Panc1 (cell line): ENCODE results near the gene STK32C. TPM values are rescaled to one million over a fixed set of nuclear protein-coding genes. Genes with fewer than 3 reads are reported as not detected.

Experiments
- ATAC-seq: fragments of 200-7000 bp; cut with Tn5 transposase; 2 replicates; pipeline ENCODE4 v1.9.1; 2020; ENCODE audit warnings: mild to moderate bottlenecking, moderate library complexity
- BruUV-seq: library from RNA; stranded (reverse); fragments of 400-500 nt; replicated peaks from 2 replicates; lab custom pipeline; 2021; lab: Mats Ljungman, UMichigan
- CTCF ChIA-PET: fragments of 300-600 bp; sonication (Branson Sonifier 250); formaldehyde crosslinking; loops from one replicate; lab custom pipeline; 2022; ENCODE audit warnings: antibody characterized with exemption; lab: Charles Lee
- POLR2A ChIA-PET: fragments of 300-600 bp; sonication (Branson Sonifier 250); formaldehyde crosslinking; loops from one replicate; lab custom pipeline; 2022; ENCODE audit warnings: antibody characterized with exemption; lab: Charles Lee
- DNase-seq: peaks from one replicate; pipeline ENCODE4 v3.0.0-alpha.2; 2010; ENCODE audit warnings: low read depth, low spot score
- H3K27ac ChIP-seq: 2 replicates; pipeline ENCODE4 v1.5.1; 2011; ENCODE audit warnings: mild to moderate bottlenecking, low read length, inconsistent platforms
- H3K27me3 ChIP-seq: fragments of 200-500 bp; sonication (Bioruptor generic); 2 replicates; pipeline ENCODE4 v1.6.0; 2014; ENCODE audit warnings: low read length, inconsistent platforms; ENCODE audit not compliant: control insufficient read depth, insufficient read depth
- H3K36me3 ChIP-seq: fragments of 200-500 bp; sonication (Bioruptor generic); 2 replicates; pipeline ENCODE4 v1.5.1; 2014; ENCODE audit warnings: inconsistent platforms, mild to moderate bottlenecking, low read length, moderate library complexity; ENCODE audit not compliant: control insufficient read depth, insufficient read depth
- H3K4me1 ChIP-seq: 2 replicates; pipeline ENCODE4 v1.5.1; 2011; ENCODE audit warnings: inconsistent platforms, mild to moderate bottlenecking, low read length, moderate library complexity; ENCODE audit not compliant: control insufficient read depth, insufficient read depth
- H3K4me3 ChIP-seq, 2 experiments: 2 replicates each; pipeline ENCODE4 v1.5.1; 2011 to 2012; ENCODE audit warnings: low read depth in 2 of 2, low read length in 2 of 2, mild to moderate bottlenecking in 2 of 2, inconsistent platforms in 1 of 2, moderate library complexity in 1 of 2
- H3K9me3 ChIP-seq: fragments of 200-500 bp; sonication (Bioruptor generic); 2 replicates; pipeline ENCODE4 v1.5.1; 2014; ENCODE audit warnings: low read depth, mild to moderate bottlenecking, inconsistent platforms, low read length, moderate library complexity; ENCODE audit not compliant: control insufficient read depth, insufficient read depth
- POLR2AphosphoS5 ChIP-seq: IDR thresholded peaks from 2 replicates; pipeline ENCODE4 v1.6.1; 2012; ENCODE audit warnings: mild to moderate bottlenecking, low read depth, low read length, moderate library complexity
- SIN3A ChIP-seq: IDR thresholded peaks from 2 replicates; pipeline ENCODE4 v1.6.1; 2012; ENCODE audit warnings: low read depth, mild to moderate bottlenecking, low read length, moderate library complexity, borderline replicate concordance; ENCODE audit not compliant: insufficient read depth
- TCF7L2 ChIP-seq: IDR thresholded peaks from 2 replicates; pipeline ENCODE4 v1.6.1; 2011; ENCODE audit warnings: mild to moderate bottlenecking, low read depth, low read length, inconsistent platforms
- in situ Hi-C: cut with HindIII; loops from 2 replicates; pipeline ENCODE4 v1.10.0; 2016; ENCODE audit warnings: low sequenced_read_pairs, low pct_unique_long_range_greater_than_20kb
- intact Hi-C: fragments of 100-400 bp; cut with micrococcal nuclease; formaldehyde crosslinking; loops from one replicate; pipeline ENCODE4 v1.10.0; 2022; ENCODE audit not compliant: unreplicated experiment
- total RNA-seq: library from RNA; stranded (reverse); gene quantifications from one replicate; pipeline ENCODE4 v1.2.1, GENCODE V29; 2021; ENCODE audit not compliant: unreplicated experiment
- TF ChIP-seq, protein P1 (sequence below): fragments of 450-650 bp; IDR thresholded peaks from 2 replicates; pipeline ENCODE4 v1.5.1; 2017; ENCODE audit warnings: mild to moderate bottlenecking
- TF ChIP-seq, protein P2 (sequence below), 2 experiments: IDR thresholded peaks; 2 replicates each; pipeline ENCODE4 v1.6.1; 2011 to 2012; ENCODE audit warnings: low read depth in 2 of 2, control low read depth in 1 of 2, low read length in 1 of 2, mild to moderate bottlenecking in 1 of 2, moderate library complexity in 1 of 2; ENCODE audit not compliant: insufficient read depth in 1 of 2

Gene STK32C
- total RNA-seq, 1 experiment from 2014 or later, result 53.7 TPM

- no peak overlapping the region for H3K27ac ChIP-seq
- no peak for ATAC-seq
- in situ Hi-C loops, result no loop called here
- DNase-seq, result no peak
- BruUV-seq, result no TSS peak
- ChIA-PET CTCF (no interaction called here), POLR2A (no interaction called here)
- H3K9me3 ChIP-seq, result no peaks in the 10 kb centered on the region
- H3K4me1 ChIP-seq, result no peaks in the 10 kb centered on the region
- TF ChIP-seq TCF7L2, result no peak
- TF ChIP-seq, protein P1, sequence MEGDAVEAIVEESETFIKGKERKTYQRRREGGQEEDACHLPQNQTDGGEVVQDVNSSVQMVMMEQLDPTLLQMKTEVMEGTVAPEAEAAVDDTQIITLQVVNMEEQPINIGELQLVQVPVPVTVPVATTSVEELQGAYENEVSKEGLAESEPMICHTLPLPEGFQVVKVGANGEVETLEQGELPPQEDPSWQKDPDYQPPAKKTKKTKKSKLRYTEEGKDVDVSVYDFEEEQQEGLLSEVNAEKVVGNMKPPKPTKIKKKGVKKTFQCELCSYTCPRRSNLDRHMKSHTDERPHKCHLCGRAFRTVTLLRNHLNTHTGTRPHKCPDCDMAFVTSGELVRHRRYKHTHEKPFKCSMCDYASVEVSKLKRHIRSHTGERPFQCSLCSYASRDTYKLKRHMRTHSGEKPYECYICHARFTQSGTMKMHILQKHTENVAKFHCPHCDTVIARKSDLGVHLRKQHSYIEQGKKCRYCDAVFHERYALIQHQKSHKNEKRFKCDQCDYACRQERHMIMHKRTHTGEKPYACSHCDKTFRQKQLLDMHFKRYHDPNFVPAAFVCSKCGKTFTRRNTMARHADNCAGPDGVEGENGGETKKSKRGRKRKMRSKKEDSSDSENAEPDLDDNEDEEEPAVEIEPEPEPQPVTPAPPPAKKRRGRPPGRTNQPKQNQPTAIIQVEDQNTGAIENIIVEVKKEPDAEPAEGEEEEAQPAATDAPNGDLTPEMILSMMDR, result no peak
- H3K4me3 ChIP-seq, result no peak overlapping the region
- intact Hi-C loops, result no loop called here
- H3K27me3 ChIP-seq, result no peaks in the 10 kb centered on the region
- no peaks in the 10 kb centered on the region for H3K36me3 ChIP-seq
Observed at GRCh38 chr10:132341781-132342180, 34.0 kb upstream of the STK32C start.

DNA sequence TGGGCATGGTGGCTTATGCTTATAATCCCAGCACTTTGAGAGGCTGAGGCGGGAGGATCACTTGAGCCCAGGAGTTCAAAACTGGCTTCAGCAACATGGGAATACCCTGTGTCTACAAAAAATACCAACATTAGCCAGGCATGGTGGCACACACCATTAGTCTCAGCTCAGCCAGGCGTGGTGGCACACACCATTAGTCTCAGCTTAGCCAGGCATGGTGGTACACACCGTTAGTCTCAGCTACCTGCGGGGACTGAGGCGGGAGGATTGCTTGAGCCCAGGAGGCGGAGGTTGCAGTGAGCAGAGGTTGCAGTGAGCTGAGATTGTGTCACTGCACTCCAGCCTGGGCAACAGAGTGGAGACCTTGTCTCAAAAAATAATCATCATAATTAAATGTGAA, 33.3 kb upstream of the STK32C start:
- H3K27me3 ChIP-seq, result no peaks in the 10 kb centered on the region
- no peaks in the 10 kb centered on the region for H3K9me3 ChIP-seq
- intact Hi-C loops (no loop called here), in situ Hi-C loops (no loop called here)
- H3K4me1 ChIP-seq, result peaks cover 2% of the 10 kb centered on the region; the same call in 1 of the 2 replicates
- no peak for ATAC-seq
- no peaks in the 10 kb centered on the region for H3K36me3 ChIP-seq
- ChIA-PET POLR2A (no interaction called here), CTCF (no interaction called here)
- no peak overlapping the region for H3K27ac ChIP-seq
- BruUV-seq, result no TSS peak
- no peak for DNase-seq
- no peak overlapping the region for H3K4me3 ChIP-seq
- TF ChIP-seq SIN3A (no peak), POLR2AphosphoS5 (no peak), TCF7L2 (no peak)
- TF ChIP-seq, protein P1, result no peak
- TF ChIP-seq, protein P2, sequence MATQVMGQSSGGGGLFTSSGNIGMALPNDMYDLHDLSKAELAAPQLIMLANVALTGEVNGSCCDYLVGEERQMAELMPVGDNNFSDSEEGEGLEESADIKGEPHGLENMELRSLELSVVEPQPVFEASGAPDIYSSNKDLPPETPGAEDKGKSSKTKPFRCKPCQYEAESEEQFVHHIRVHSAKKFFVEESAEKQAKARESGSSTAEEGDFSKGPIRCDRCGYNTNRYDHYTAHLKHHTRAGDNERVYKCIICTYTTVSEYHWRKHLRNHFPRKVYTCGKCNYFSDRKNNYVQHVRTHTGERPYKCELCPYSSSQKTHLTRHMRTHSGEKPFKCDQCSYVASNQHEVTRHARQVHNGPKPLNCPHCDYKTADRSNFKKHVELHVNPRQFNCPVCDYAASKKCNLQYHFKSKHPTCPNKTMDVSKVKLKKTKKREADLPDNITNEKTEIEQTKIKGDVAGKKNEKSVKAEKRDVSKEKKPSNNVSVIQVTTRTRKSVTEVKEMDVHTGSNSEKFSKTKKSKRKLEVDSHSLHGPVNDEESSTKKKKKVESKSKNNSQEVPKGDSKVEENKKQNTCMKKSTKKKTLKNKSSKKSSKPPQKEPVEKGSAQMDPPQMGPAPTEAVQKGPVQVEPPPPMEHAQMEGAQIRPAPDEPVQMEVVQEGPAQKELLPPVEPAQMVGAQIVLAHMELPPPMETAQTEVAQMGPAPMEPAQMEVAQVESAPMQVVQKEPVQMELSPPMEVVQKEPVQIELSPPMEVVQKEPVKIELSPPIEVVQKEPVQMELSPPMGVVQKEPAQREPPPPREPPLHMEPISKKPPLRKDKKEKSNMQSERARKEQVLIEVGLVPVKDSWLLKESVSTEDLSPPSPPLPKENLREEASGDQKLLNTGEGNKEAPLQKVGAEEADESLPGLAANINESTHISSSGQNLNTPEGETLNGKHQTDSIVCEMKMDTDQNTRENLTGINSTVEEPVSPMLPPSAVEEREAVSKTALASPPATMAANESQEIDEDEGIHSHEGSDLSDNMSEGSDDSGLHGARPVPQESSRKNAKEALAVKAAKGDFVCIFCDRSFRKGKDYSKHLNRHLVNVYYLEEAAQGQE (IDR thresholded peaks at IDR 0.05; ENCODE audit: insufficient read depth in 1 of 2, low read depth in 2 of 2, low read length in 1 of 2), result no peak

GRCh38 chr10:132339276-132339675, 31.5 kb upstream of the STK32C start:
- ChIA-PET CTCF (no interaction called here), POLR2A (interaction anchor here (0.6 kb wide), 1 partner anchor 113 kb away, joined by 3 read pairs; no protein-coding TSS in a partner anchor)
- intact Hi-C loops (no loop called here), in situ Hi-C loops (no loop called here)
- DNase-seq, result no peak
- no peak for TF ChIP-seq POLR2AphosphoS5
- TF ChIP-seq, protein P2 (IDR thresholded peaks at IDR 0.05; ENCODE audit: insufficient read depth in 1 of 2, low read depth in 2 of 2, low read length in 1 of 2), result no peak
- no peak for TF ChIP-seq TCF7L2
- no peak for TF ChIP-seq SIN3A
- TF ChIP-seq, protein P1, result no peak
- H3K36me3 ChIP-seq, result no peaks in the 10 kb centered on the region
- H3K4me1 ChIP-seq, result peaks cover 4% of the 10 kb centered on the region
- no peak overlapping the region for H3K4me3 ChIP-seq
- no TSS peak for BruUV-seq
- no peak overlapping the region for H3K27ac ChIP-seq
- no peaks in the 10 kb centered on the region for H3K9me3 ChIP-seq
- H3K27me3 ChIP-seq, result no peaks in the 10 kb centered on the region
- no peak for ATAC-seq
